ENCODE data around the gene TLR7.
A peak's percentile ranks its signal among the peaks of the same experiment; 100 is the strongest.

Gene TLR7

DNA sequence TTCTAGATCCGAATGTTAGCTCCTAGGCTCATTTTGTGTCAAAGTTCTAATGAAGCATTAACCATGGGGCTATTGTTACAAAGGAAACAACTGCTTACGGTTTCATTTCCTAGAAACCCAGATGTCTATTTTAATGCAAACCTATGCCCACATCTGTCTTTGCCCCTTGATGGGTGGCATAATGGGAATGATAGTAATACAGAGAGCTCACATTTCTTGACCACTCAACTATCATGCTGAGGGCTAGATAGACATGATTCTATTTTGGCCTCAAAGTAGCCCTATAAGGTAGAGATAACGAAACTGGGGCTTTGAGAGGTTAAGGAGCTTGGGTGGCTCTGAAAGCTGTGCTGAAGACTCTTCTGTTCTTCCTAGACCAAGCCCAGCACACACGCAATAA is 1.9 kb downstream of the TLR7 start:
- TF ChIP-seq POLR2AphosphoS5 (IDR thresholded peaks at IDR 0.05; ENCODE audit: low read depth, low read length) (no peak), TAF1 (IDR thresholded peaks at IDR 0.05; ENCODE audit: borderline replicate concordance, low read depth, low read length) (no peak), POLR2A (IDR thresholded peaks at IDR 0.05; ENCODE audit: low read depth, low read length) (no peak)
- FAIRE-seq (peak; percentile 99), DNase-seq (ENCODE audit: insufficient read length) (no peak)

DNA sequence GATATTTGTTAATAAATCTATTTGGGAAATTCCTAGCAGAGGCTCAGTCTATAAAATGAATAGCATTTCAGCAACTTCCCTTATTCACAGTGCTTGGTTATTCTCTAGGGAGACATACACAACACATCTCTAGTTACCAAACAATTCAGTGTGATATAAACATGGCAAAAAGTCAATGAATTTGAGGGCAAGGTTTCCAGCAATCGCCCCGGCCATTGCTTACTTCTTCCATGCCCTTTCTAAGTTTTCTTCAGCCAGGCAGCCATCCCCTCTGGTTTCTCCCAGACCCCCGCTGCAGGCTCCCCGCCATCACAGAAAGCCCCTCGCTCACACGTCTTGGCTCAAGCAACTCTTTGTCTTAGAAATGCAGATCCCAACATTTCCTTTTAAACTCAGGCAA is 4.4 kb downstream of the TLR7 start:
- DNase-seq (ENCODE audit: insufficient read length) = no peak
- FAIRE-seq = no peak
- no peak for TF ChIP-seq TAF1 (IDR thresholded peaks at IDR 0.05; ENCODE audit: borderline replicate concordance, low read depth, low read length)
- no peak for TF ChIP-seq POLR2AphosphoS5 (IDR thresholded peaks at IDR 0.05; ENCODE audit: low read depth, low read length)
- TF ChIP-seq POLR2A (IDR thresholded peaks at IDR 0.05; ENCODE audit: low read depth, low read length) = no peak

DNA sequence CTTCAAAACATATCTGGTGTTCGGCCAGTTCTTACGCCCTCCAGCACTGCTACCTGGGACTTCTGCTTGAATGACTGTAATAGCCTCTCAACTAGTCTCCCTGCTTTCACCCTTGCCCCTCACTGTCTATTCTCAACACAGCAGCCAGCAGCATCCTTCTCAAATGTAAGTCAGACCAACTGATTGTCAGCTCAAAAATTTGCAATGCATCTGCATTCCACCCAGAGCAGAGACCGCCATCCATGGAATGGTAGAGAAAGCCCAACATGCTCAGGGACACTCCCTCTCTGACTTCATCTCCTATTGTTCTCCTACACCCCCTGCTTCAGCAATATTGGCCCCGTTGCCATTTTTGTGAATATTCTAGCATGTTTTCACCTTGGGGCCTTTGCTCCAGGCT is 5.9 kb downstream of the TLR7 start:
- TF ChIP-seq TAF1 (IDR thresholded peaks at IDR 0.05; ENCODE audit: borderline replicate concordance, low read depth, low read length) (no peak), POLR2A (IDR thresholded peaks at IDR 0.05; ENCODE audit: low read depth, low read length) (no peak), POLR2AphosphoS5 (IDR thresholded peaks at IDR 0.05; ENCODE audit: low read depth, low read length) (no peak)
- FAIRE-seq = peak; percentile 84
- no peak for DNase-seq (ENCODE audit: insufficient read length)

DNA sequence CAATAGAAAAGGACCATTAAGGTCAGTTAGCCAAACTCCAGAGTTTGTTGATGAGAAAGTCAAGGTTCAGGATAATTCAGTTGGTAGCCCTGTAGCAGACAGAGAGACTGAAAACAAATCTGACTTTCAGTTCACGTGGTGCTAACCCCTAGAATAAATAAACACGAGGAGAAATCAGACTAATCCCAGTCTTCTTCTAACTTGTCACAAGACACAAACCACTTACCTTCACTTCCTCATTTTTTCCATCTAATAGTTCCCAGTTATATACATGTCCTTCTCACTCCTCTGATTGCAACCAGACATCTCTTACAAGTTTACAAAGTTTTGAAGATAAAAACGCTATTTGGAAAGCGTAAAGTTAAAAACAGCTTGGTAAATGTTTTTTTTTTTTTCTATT is 7.7 kb downstream of the TLR7 start:
- peak; percentile 93 for FAIRE-seq
- no peak for DNase-seq (ENCODE audit: insufficient read length)
- no peak for TF ChIP-seq POLR2AphosphoS5 (IDR thresholded peaks at IDR 0.05; ENCODE audit: low read depth, low read length)
- no peak for TF ChIP-seq TAF1 (IDR thresholded peaks at IDR 0.05; ENCODE audit: borderline replicate concordance, low read depth, low read length)
- TF ChIP-seq POLR2A (IDR thresholded peaks at IDR 0.05; ENCODE audit: low read depth, low read length) = no peak

DNA sequence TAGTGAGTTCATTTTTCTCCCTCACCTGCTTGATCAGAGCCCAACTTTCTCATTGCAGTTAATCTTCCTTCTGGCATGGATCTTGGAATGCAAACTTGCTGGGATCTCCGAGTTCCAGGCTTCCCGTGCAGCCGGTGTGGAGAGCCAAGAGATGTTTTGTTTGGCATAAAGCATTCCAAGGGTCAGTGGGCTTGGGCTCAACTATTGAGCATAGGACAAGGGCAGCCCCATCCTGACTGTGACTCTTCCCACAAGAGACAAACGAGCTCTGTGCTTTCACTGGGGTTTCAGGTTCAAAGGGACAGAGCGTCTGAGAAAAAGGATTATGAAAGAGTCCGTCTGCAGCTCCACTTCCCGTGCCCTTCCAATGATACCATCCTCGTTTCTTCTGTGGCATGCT is 10.5 kb downstream of the TLR7 start:
- no peak for DNase-seq (ENCODE audit: insufficient read length)
- TF ChIP-seq POLR2A (IDR thresholded peaks at IDR 0.05; ENCODE audit: low read depth, low read length) = no peak
- no peak for TF ChIP-seq POLR2AphosphoS5 (IDR thresholded peaks at IDR 0.05; ENCODE audit: low read depth, low read length)
- TF ChIP-seq TAF1 (IDR thresholded peaks at IDR 0.05; ENCODE audit: borderline replicate concordance, low read depth, low read length) = no peak
- FAIRE-seq = no peak

DNA sequence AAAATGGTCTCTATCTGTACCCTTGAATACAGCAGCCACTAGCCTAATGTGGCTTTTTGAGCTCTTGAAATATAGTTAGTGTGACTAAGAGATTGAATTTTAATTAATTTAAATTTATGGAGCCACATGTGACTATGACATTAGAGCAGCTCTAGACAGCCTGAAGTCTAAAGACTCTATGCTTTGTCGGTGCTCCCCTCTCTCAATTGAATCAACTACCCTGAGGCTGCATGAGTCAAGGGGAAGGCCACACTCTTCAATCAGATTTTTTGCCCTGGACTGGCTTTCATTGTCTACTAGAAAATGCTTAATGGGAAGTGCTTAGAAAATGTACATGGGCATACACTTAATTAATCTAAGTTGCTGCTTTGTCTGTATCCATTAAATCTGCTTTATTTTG is 11.7 kb downstream of the TLR7 start:
- no peak for DNase-seq (ENCODE audit: insufficient read length)
- no peak for TF ChIP-seq TAF1 (IDR thresholded peaks at IDR 0.05; ENCODE audit: borderline replicate concordance, low read depth, low read length)
- TF ChIP-seq POLR2AphosphoS5 (IDR thresholded peaks at IDR 0.05; ENCODE audit: low read depth, low read length) = no peak
- TF ChIP-seq POLR2A (IDR thresholded peaks at IDR 0.05; ENCODE audit: low read depth, low read length) = no peak
- FAIRE-seq = no peak

DNA sequence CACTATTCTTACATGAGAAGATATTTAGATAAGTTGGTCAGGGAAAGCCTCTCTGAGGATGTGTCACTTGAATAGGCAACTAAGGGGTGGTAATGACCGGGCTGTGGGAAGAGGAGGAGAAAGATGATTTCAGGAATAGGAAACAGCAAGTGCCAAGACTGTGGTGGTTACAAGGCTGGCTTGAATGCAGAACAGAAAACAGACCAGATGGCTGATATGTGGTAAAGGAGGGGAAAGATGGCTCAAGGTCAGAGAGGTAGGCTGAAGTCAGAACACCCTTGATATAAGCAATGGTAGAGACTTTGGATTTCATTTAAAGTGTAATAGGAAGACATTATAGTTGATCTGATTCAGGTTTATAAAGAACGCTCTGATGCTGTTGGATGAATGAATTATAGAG is 15.0 kb downstream of the TLR7 start:
- peak; percentile 89 for FAIRE-seq
- DNase-seq (ENCODE audit: insufficient read length) = no peak
- TF ChIP-seq POLR2A (IDR thresholded peaks at IDR 0.05; ENCODE audit: low read depth, low read length) = no peak
- no peak for TF ChIP-seq POLR2AphosphoS5 (IDR thresholded peaks at IDR 0.05; ENCODE audit: low read depth, low read length)
- no peak for TF ChIP-seq TAF1 (IDR thresholded peaks at IDR 0.05; ENCODE audit: borderline replicate concordance, low read depth, low read length)

DNA sequence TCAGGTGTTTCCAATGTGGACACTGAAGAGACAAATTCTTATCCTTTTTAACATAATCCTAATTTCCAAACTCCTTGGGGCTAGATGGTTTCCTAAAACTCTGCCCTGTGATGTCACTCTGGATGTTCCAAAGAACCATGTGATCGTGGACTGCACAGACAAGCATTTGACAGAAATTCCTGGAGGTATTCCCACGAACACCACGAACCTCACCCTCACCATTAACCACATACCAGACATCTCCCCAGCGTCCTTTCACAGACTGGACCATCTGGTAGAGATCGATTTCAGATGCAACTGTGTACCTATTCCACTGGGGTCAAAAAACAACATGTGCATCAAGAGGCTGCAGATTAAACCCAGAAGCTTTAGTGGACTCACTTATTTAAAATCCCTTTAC is 18.6 kb downstream of the TLR7 start:
- peak; percentile 53 for FAIRE-seq

DNA sequence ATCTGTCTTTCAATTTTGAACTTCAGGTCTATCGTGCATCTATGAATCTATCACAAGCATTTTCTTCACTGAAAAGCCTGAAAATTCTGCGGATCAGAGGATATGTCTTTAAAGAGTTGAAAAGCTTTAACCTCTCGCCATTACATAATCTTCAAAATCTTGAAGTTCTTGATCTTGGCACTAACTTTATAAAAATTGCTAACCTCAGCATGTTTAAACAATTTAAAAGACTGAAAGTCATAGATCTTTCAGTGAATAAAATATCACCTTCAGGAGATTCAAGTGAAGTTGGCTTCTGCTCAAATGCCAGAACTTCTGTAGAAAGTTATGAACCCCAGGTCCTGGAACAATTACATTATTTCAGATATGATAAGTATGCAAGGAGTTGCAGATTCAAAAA is 19.7 kb downstream of the TLR7 start:
- no peak for TF ChIP-seq POLR2AphosphoS5 (IDR thresholded peaks at IDR 0.05; ENCODE audit: low read depth, low read length)
- no peak for TF ChIP-seq POLR2A (IDR thresholded peaks at IDR 0.05; ENCODE audit: low read depth, low read length)
- no peak for TF ChIP-seq TAF1 (IDR thresholded peaks at IDR 0.05; ENCODE audit: borderline replicate concordance, low read depth, low read length)
- FAIRE-seq (no peak), DNase-seq (ENCODE audit: insufficient read length) (no peak)

More for the DNA sequence above, 18.6 kb downstream of the TLR7 start:
- DNase-seq (ENCODE audit: insufficient read length) = no peak
- TF ChIP-seq POLR2A (IDR thresholded peaks at IDR 0.05; ENCODE audit: low read depth, low read length) (no peak), TAF1 (IDR thresholded peaks at IDR 0.05; ENCODE audit: borderline replicate concordance, low read depth, low read length) (no peak), POLR2AphosphoS5 (IDR thresholded peaks at IDR 0.05; ENCODE audit: low read depth, low read length) (no peak)

DNA sequence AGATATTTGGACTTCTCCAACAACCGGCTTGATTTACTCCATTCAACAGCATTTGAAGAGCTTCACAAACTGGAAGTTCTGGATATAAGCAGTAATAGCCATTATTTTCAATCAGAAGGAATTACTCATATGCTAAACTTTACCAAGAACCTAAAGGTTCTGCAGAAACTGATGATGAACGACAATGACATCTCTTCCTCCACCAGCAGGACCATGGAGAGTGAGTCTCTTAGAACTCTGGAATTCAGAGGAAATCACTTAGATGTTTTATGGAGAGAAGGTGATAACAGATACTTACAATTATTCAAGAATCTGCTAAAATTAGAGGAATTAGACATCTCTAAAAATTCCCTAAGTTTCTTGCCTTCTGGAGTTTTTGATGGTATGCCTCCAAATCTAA is 20.3 kb downstream of the TLR7 start:
- FAIRE-seq (no peak), DNase-seq (ENCODE audit: insufficient read length) (no peak)
- TF ChIP-seq POLR2A (IDR thresholded peaks at IDR 0.05; ENCODE audit: low read depth, low read length) = no peak
- TF ChIP-seq TAF1 (IDR thresholded peaks at IDR 0.05; ENCODE audit: borderline replicate concordance, low read depth, low read length) = no peak
- TF ChIP-seq POLR2AphosphoS5 (IDR thresholded peaks at IDR 0.05; ENCODE audit: low read depth, low read length) = no peak

DNA sequence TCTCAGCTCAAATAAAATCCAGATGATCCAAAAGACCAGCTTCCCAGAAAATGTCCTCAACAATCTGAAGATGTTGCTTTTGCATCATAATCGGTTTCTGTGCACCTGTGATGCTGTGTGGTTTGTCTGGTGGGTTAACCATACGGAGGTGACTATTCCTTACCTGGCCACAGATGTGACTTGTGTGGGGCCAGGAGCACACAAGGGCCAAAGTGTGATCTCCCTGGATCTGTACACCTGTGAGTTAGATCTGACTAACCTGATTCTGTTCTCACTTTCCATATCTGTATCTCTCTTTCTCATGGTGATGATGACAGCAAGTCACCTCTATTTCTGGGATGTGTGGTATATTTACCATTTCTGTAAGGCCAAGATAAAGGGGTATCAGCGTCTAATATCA is 20.9 kb downstream of the TLR7 start:
- DNase-seq (ENCODE audit: insufficient read length) (no peak), FAIRE-seq (peak; percentile 93)
- no peak for TF ChIP-seq TAF1 (IDR thresholded peaks at IDR 0.05; ENCODE audit: borderline replicate concordance, low read depth, low read length)
- TF ChIP-seq POLR2AphosphoS5 (IDR thresholded peaks at IDR 0.05; ENCODE audit: low read depth, low read length) = no peak; the same call in 1 of the 2 replicates
- TF ChIP-seq POLR2A (IDR thresholded peaks at IDR 0.05; ENCODE audit: low read depth, low read length) = no peak

DNA sequence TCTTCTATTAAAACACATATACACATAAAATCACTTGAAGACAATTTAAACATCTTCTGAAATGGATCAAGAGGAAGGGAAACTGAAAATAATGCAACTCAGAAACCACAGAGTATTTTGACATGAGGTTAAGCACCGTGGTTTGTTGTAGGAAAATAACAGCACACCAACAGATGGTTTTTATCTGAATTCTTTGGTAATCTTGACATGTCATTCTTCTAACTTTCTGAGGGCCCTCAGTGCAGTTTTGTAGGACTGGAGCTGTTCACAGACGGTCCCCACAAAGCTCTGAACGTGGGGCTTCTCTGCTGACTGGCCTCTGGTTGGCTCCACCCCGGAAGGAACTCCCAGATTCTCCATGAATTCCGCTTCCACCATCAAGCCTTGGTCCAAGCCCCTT is 23.6 kb downstream of the TLR7 start:
- FAIRE-seq = peak; percentile 99
- DNase-seq (ENCODE audit: insufficient read length) = no peak
- no peak for TF ChIP-seq TAF1 (IDR thresholded peaks at IDR 0.05; ENCODE audit: borderline replicate concordance, low read depth, low read length)
- no peak; the same call in 1 of the 2 replicates for TF ChIP-seq POLR2AphosphoS5 (IDR thresholded peaks at IDR 0.05; ENCODE audit: low read depth, low read length)
- no peak; the same call in none of the 2 replicates for TF ChIP-seq POLR2A (IDR thresholded peaks at IDR 0.05; ENCODE audit: low read depth, low read length)

DNA sequence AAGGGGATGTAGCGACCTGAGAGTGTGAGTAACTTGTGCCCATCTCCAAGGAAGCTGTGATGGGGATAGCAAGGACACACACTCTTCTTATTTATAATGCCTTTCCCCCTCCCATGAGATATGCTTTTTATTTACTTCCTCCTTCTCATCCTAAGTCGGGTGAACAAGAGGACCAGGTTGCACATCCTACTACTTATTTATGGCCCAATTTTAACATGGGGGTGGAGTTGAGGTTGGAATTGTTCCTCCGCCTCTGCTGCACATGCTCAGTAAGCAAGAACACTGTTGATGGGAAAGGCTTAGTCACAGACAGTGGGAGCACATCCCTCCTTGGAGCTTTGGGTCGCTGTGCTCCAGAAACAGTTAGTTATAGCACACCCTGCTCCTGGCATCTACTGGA is 24.3 kb downstream of the TLR7 start:
- DNase-seq (ENCODE audit: insufficient read length) (no peak), FAIRE-seq (no peak)
- no peak for TF ChIP-seq POLR2A (IDR thresholded peaks at IDR 0.05; ENCODE audit: low read depth, low read length)
- TF ChIP-seq TAF1 (IDR thresholded peaks at IDR 0.05; ENCODE audit: borderline replicate concordance, low read depth, low read length) = no peak
- TF ChIP-seq POLR2AphosphoS5 (IDR thresholded peaks at IDR 0.05; ENCODE audit: low read depth, low read length) = no peak
